BJ (cell line): Measurements from ENCODE around the gene RPS17. TPM values are rescaled to one million over a fixed set of nuclear protein-coding genes. Genes with fewer than 3 reads are reported as not detected.

Source experiments
- CTCF ChIA-PET: fragments of 350-600 bp; formaldehyde crosslinking; extraction: SDS; loops from one replicate; lab custom pipeline; 2021; ENCODE audit warnings: antibody characterized with exemption, inconsistent platforms; lab: Yijun Ruan, JAX
- POLR2A ChIA-PET: fragments of 300-600 bp; sonication (Branson Sonifier 250); formaldehyde crosslinking; extraction: SDS; loops from one replicate; lab custom pipeline; 2021; ENCODE audit warnings: antibody characterized with exemption; lab: Charles Lee
- DNase-seq: peaks from one replicate; pipeline ENCODE4 v3.0.0-alpha.2; 2011; ENCODE audit warnings: low read depth
- H3K27me3 ChIP-seq: 2 replicates; pipeline ENCODE4 v1.6.0; 2011; ENCODE audit warnings: low read length; ENCODE audit not compliant: control insufficient read depth, insufficient read depth
- H3K36me3 ChIP-seq: 2 replicates; pipeline ENCODE4 v1.5.1; 2011; ENCODE audit warnings: low read length; ENCODE audit not compliant: control insufficient read depth, insufficient read depth
- H3K4me3 ChIP-seq: 2 replicates; pipeline ENCODE4 v1.5.1; 2011; ENCODE audit warnings: low read depth, mild to moderate bottlenecking, control low read depth, low read length
- CTCF ChIP-seq: IDR thresholded peaks from 2 replicates; pipeline ENCODE4 v1.5.1; 2011; ENCODE audit warnings: low read depth, mild to moderate bottlenecking, control low read depth, inconsistent platforms, low read length, moderate library complexity; ENCODE audit not compliant: insufficient read depth
- polyA plus RNA-seq: library from polyadenylated mRNA; depleted of rRNA; stranded (reverse); fragments of >200 nt; gene quantifications from 2 replicates; pipeline ENCODE4 v1.2.3, GENCODE V29; 2011

RPS17 gene
- polyA plus RNA-seq, 1 experiment: 3,235 TPM

DNA sequence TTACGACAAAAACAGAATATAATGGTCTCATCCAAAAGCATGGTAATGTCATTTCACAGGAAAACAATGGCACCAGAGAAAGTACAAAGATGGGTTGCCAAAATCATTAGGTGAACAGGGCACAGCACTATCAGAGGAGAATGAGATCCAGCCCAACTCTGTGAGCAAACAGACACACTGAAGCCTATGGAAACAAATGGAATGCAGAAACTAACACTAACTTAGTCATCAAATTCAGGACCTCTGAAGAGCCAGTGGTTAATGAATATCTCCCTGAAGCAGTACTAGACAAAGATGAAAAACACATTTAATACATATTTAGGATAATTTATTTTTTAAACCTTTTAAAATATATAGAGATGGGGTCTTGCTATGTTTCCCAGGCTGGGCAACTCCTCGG is 14.6 kb upstream of the RPS17 start:
- DNase-seq: no peak
- Histone ChIP-seq H3K4me3 (no peak overlapping the region), H3K36me3 (no peaks in the 10 kb centered on the region), H3K27me3 (no peaks in the 10 kb centered on the region)
- no peak for TF ChIP-seq CTCF
- POLR2A ChIA-PET: no interaction called here
- CTCF ChIA-PET: interaction anchor here (1.8 kb wide), 1 partner anchor 15 kb away, joined by 4 read pairs; the partner anchor contains the start of gene RPS17

GRCh38 chr15:82554351-82554750 is 14.1 kb upstream of the RPS17 start:
- DNase-seq: no peak
- Histone ChIP-seq H3K4me3 (no peak overlapping the region), H3K36me3 (no peaks in the 10 kb centered on the region), H3K27me3 (no peaks in the 10 kb centered on the region)
- TF ChIP-seq CTCF: no peak
- POLR2A ChIA-PET: no interaction called here
- CTCF ChIA-PET: interaction anchor here (1.8 kb wide), 1 partner anchor 14 kb away, joined by 4 read pairs; the partner anchor contains the start of gene RPS17

DNA sequence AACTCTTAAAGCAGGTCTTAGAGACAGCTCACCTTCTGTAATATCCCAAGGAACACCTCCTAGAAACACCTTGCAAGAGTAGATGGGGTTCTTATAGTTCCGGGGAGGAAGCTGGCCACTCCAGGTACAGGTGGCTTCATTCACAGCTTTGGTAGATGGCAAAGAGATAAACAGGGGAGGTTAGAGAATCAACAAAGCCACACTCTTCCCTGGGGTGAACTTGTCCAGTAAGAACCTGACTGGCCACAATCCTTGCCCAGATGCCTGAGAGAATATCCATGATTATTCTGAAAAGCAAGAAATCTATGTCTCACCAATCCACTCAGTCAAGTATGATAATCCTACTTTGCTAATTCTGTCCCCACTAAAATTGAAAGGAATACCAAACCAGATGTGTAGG is 13.6 kb upstream of the RPS17 start:
- no peak for DNase-seq
- Histone ChIP-seq H3K36me3 (no peaks in the 10 kb centered on the region), H3K27me3 (no peaks in the 10 kb centered on the region), H3K4me3 (no peak overlapping the region)
- CTCF ChIA-PET: interaction anchor here (1.8 kb wide), 1 partner anchor 14 kb away, joined by 4 read pairs; the partner anchor contains the start of gene RPS17
- POLR2A ChIA-PET: no interaction called here
- no peak for TF ChIP-seq CTCF

DNA sequence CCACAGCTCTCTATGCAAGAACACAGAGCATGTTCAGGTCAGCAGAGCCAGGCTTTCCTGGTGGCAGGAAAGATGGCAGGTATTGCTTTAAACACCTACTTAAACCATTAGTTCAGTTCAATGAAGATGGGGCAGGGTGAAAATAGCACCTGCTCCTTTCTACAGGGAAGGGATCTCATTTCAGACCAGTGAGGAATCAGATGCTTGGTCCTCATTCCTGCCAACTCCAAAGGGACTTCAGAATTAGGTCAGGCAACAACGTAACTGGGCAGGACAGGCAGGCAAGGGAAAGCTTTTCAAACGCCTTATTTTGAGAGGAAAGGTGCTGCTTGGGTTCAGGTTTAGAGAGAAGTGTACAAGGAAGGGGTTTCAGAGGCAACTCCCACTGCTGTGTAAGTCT is 12.6 kb upstream of the RPS17 start:
- DNase-seq: no peak
- CTCF ChIA-PET: interaction anchor here (0.5 kb wide), 1 partner anchor 364 kb away, joined by 3 read pairs; no protein-coding TSS in a partner anchor
- POLR2A ChIA-PET: no interaction called here
- Histone ChIP-seq H3K36me3 (no peaks in the 10 kb centered on the region), H3K4me3 (no peak overlapping the region), H3K27me3 (no peaks in the 10 kb centered on the region)
- no peak for TF ChIP-seq CTCF

DNA sequence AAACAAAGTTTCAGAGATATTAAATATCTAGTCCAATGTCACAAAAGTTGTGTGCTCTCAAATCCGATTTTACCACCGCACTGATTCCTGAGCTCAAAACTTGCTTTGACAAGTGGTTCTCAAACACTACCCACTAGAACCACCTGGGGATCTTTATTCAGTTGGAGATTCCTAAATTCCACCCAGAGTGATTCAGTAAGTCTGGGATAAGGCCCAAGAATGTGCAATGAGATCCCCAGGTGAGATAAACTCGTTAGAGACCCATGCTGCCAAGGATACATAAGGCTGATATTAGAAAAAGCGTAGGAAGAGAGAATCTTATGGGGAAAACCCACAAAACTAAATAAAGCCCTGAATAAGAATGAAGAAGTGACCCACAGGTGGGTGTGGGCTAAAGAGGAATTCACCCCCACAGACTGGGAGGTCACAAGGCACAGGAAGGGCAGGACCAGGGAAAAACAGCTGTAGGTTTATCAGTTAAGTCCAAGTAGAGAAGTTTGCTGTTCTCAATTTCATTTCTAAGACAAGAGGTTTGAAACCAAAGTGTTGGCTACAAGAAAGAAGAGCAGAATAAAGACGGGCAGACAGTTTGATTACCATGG is 11.5 kb upstream of the RPS17 start:
- Histone ChIP-seq H3K4me3 (no peak overlapping the region), H3K36me3 (no peaks in the 10 kb centered on the region), H3K27me3 (no peaks in the 10 kb centered on the region)
- POLR2A ChIA-PET: interaction anchor here (0.6 kb wide), 2 partner anchors 9 to 11 kb away, joined by 3 to 9 read pairs; partner anchors contain the start of gene RPS17
- no peak for TF ChIP-seq CTCF
- CTCF ChIA-PET: no interaction called here
- no peak for DNase-seq
